Epithelial cell of esophagus (primary cell): ENCODE results near the gene TMOD3.
A peak's percentile ranks its signal among the peaks of the same experiment; 100 is the strongest.

ENCODE experiments used
- DNase-seq: peaks from one replicate; pipeline ENCODE4 v3.0.0; 2010; ENCODE audit warnings: low read depth
- H3K4me3 ChIP-seq: 2 replicates; pipeline ENCODE4 v1.5.1; 2011; ENCODE audit warnings: mild to moderate bottlenecking, low read length, control low read depth
- CTCF ChIP-seq: IDR thresholded peaks from 2 replicates; pipeline ENCODE4 v1.5.1; 2011; ENCODE audit warnings: low read depth, mild to moderate bottlenecking, low read length, control low read depth, inconsistent platforms; ENCODE audit not compliant: insufficient read depth; ENCODE audit errors: missing control alignments

TMOD3 gene

DNA sequence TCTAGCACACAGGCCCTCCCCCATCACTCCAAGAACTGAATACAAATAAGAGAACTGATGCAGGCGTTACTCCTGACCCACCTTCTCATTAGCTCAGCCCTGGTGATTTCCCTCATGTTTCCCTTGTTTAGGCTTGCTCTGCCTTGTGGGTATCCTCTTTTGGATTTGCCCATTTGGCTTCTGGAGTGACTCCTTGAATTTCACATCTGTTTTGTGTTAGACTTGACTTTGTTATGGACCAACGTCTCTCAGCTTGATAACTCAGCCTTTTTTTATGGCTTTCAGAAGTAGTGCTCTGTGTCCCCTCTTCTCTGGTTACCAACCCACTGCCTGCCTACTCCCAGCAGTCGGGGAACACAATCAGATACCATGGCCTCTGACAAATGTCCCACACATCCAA is 11.3 kb upstream of the TMOD3 start:
- H3K4me3 ChIP-seq: no peak overlapping the region
- no peak for TF ChIP-seq CTCF
- DNase-seq: no peak

GRCh38 chr15:51825698-51826097 is 3.8 kb upstream of the TMOD3 start:
- no peak overlapping the region for H3K4me3 ChIP-seq
- TF ChIP-seq CTCF: no peak
- DNase-seq: peak; percentile 16

DNA sequence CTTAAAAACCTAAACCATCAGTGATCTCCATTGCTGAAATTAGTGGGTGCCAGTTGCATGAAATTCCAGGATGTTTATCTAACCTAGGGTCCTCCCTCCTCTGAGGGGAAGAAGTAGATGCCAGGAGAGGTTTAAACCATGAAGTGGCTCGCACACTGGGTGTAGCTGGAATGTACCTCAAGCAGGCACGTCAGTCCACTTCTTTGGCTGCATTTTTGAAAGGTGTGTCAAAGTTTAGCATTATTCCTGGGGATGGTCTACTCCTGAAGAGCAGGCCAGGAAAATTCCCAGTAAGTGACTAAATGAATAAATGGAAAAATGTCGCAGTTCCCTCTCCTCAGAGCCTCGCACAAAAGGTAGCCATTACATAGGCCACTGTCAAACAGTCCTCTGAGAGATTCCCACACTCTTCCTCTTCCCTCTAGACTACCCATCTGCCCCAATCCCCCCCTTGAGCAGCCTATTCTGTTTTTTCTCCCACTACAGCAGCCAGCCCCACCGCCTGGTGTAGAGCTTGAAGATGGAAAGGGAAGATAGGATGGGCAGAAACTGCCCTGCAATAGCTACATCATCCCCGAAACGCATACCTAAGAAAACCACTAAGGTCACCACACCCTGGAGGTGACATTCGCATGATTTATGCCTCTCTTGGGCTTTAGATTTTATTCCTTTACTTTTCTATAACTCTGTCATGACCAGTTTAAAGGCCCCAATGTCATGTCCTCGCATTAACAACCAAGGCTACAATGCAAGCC is 655 bp upstream of the TMOD3 start:
- no peak for TF ChIP-seq CTCF

GRCh38 chr15:51830276-51830806 is 888 bp downstream of the TMOD3 start:
- H3K4me3 ChIP-seq: peak overlapping the region; percentile 91
- no peak for TF ChIP-seq CTCF
- peak; percentile 21 for DNase-seq

More for the DNA sequence above, 655 bp upstream of the TMOD3 start:
- peak; percentile 84 for DNase-seq
- no peak overlapping the region for H3K4me3 ChIP-seq

GRCh38 chr15:51833772-51834171 is 4.3 kb downstream of the TMOD3 start:
- no peak for DNase-seq
- no peak overlapping the region for H3K4me3 ChIP-seq
- TF ChIP-seq CTCF: no peak

DNA sequence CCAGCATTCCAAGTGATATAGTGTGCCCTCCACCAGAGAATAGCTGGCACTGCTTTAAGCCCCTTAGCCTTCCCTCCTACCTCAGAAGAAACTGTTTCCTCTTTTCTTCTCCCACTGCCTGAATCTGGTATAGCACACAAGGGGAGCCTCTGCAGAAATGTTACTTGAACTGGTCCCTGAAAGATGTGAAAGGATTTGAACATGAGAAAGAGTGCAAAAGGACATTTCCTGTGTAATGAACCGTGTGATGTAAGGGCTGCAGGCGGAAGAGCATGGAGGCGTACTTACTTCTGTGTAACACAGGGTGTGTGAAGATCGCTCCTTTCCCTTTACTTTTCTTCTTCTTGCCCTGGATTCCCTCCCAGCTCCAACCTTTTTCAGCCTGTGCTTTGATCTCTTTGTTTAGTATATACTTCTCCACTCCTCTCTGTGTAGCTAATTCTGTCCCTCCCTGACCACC is 8.4 kb downstream of the TMOD3 start:
- TF ChIP-seq CTCF: no peak
- no peak overlapping the region for H3K4me3 ChIP-seq

GRCh38 chr15:51838270-51838669 is 8.8 kb downstream of the TMOD3 start:
- no peak overlapping the region for H3K4me3 ChIP-seq
- DNase-seq: no peak
- TF ChIP-seq CTCF: no peak

More for the DNA sequence above, 8.4 kb downstream of the TMOD3 start:
- no peak for DNase-seq
